ENCODE measurements around the gene RMDN3.

Gene RMDN3

GRCh38 chr15:40746916-40747418 lies 8.1 kb downstream of the RMDN3 start:
- no peak for FAIRE-seq

GRCh38 chr15:40744815-40745152 lies 10.3 kb downstream of the RMDN3 start:
- FAIRE-seq: no peak

GRCh38 chr15:40743921-40744814 lies 10.9 kb downstream of the RMDN3 start:
- FAIRE-seq: no peak

- FAIRE-seq: no peak
Measured at GRCh38 chr15:40743485-40743901, 11.6 kb downstream of the RMDN3 start.

GRCh38 chr15:40739854-40740253 lies 15.2 kb downstream of the RMDN3 start:
- FAIRE-seq: no peak

- no peak for FAIRE-seq
Measured at GRCh38 chr15:40739047-40739446, 16.0 kb downstream of the RMDN3 start.

- no peak for FAIRE-seq
Measured at GRCh38 chr15:40737048-40737447, 18.0 kb downstream of the RMDN3 start.

GRCh38 chr15:40736575-40736974 lies 18.5 kb downstream of the RMDN3 start:
- no peak for FAIRE-seq

- no peak for FAIRE-seq
Measured at GRCh38 chr15:40731034-40731433, 24.0 kb downstream of the RMDN3 start.

- FAIRE-seq: no peak
Measured at GRCh38 chr15:40723919-40724318, 31.1 kb downstream of the RMDN3 start.

- FAIRE-seq: no peak
Measured at GRCh38 chr15:40722934-40723333, 32.1 kb downstream of the RMDN3 start.

- no peak for FAIRE-seq
Measured at GRCh38 chr15:40722354-40722753, 32.7 kb downstream of the RMDN3 start.

- no peak for FAIRE-seq
Measured at GRCh38 chr15:40721701-40722100, 33.4 kb downstream of the RMDN3 start.

GRCh38 chr15:40716165-40716564 lies 38.9 kb downstream of the RMDN3 start:
- no peak for FAIRE-seq

GRCh38 chr15:40714144-40714543 lies 40.9 kb downstream of the RMDN3 start:
- no peak for FAIRE-seq

GRCh38 chr15:40706121-40706520 lies 48.9 kb downstream of the RMDN3 start:
- no peak for FAIRE-seq

GRCh38 chr15:40702077-40702476 lies 53.0 kb downstream of the RMDN3 start:
- no peak for FAIRE-seq

GRCh38 chr15:40697916-40698315 lies 57.1 kb downstream of the RMDN3 start:
- FAIRE-seq: no peak

GRCh38 chr15:40696228-40696627 lies 58.8 kb downstream of the RMDN3 start:
- FAIRE-seq: no peak

GRCh38 chr15:40695469-40695890 lies 59.6 kb downstream of the RMDN3 start:
- FAIRE-seq: no peak

- FAIRE-seq: no peak
Measured at GRCh38 chr15:40694688-40695468, 60.2 kb downstream of the RMDN3 start, which contains the start of gene RAD51. Gene RAD51 (plus strand): TSS chr15:40695174. CDS start chr15:40698759, 3,585 bp downstream.

- no peak for FAIRE-seq
Measured at GRCh38 chr15:40693904-40694687, 61.0 kb downstream of the RMDN3 start.

GRCh38 chr15:40691737-40692136 lies 63.3 kb downstream of the RMDN3 start:
- no peak for FAIRE-seq
